HG03558 (cell line): Measurements from ENCODE around the gene SEPHS1.

Experiments
- ATAC-seq: cut with Tn5 transposase; IDR thresholded peaks from one replicate; pipeline ENCODE4 v1.9.1; 2021; ENCODE audit warnings: moderate number of reproducible peaks; ENCODE audit not compliant: unreplicated experiment; ENCODE audit errors: extremely low read depth

Gene SEPHS1

GRCh38 chr10:13365831-13366230, 17.7 kb upstream of the SEPHS1 start:
- no peak for ATAC-seq

DNA sequence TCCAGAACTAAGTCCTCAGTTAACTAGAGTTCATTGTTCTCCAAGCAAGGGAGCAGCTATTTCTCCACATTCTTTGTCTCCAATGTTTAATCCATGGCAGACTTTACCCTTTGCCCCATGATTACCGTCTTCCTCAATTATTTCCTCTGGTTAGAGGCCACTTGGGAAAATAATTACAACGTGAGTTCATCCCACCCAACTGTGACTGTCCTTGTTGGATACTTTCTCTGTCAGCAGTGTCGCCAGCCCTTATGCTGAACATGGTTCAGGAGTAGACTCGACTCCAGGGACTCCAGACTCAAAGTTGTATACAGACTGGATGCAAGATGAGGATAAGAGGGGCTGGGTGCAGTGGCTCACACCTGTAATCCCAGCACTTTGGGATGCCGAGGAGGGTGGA, 17.1 kb upstream of the SEPHS1 start:
- no peak for ATAC-seq

- ATAC-seq, result no peak
Measured at GRCh38 chr10:13360587-13360986, 12.5 kb upstream of the SEPHS1 start.

GRCh38 chr10:13356392-13356791, 8.3 kb upstream of the SEPHS1 start:
- no peak for ATAC-seq

- ATAC-seq, result no peak
Measured at GRCh38 chr10:13354783-13355182, 6.7 kb upstream of the SEPHS1 start.

GRCh38 chr10:13352519-13352918, 4.4 kb upstream of the SEPHS1 start:
- ATAC-seq, result no peak

DNA sequence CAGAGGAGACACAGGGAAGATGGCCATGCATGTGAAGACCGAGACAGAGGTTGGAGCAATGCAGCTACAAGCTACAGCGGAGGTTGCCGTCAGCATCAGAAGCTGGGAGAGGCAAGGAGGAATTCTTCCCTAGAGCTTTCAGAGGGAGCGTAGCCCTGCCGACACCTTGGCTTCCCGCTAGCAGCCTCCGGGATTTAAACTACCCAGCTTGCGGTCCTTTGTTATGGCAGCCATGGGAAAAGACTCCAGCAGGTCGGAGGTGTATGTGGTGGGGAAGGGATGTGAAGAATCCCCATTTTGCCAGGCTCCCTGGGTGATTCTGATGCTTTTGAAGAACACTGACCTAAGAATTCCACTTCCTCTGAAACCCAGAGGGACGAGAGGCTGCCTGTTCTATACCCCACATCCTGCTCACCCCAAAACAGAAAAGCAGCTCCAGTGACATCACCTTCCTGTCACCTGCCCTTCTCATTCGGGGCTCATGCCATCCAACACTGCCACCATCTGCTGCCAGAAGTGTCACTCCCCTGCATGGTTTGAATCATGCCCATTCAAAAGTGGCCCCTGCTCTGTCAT, 3.3 kb upstream of the SEPHS1 start:
- no peak for ATAC-seq

GRCh38 chr10:13349463-13350274, 1.6 kb upstream of the SEPHS1 start:
- no peak for ATAC-seq

GRCh38 chr10:13347500-13348156, 465 bp downstream of the SEPHS1 start:
- ATAC-seq, result peak; percentile 37

DNA sequence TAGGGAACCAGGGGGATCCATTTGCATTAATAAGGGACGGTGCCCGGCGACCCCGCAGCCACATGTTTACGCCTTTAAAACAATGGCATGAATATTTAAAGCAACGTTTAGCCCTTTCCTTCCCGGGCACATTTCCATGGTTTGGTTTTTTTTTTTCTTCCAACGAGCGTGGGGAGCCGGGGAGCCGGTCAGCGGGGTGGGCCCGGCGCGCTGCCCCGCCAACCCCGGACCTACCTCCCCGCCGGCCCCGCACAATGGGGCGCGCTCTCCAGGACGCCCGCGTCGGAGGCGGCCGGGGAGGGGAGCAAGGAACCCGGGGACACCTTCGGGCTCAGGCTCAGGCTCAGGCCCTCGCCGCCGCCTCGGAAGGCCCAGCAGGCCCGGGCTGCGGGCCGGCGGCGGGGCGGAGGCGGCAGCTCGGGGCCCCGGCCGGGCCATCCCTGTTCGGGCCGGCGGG, 1.0 kb downstream of the SEPHS1 start:
- ATAC-seq, result peak; percentile 16

- ATAC-seq, result no peak
Measured at GRCh38 chr10:13346283-13347042, 1.6 kb downstream of the SEPHS1 start.

GRCh38 chr10:13340626-13341376, 7.3 kb downstream of the SEPHS1 start:
- peak; percentile 76 for ATAC-seq

GRCh38 chr10:13340068-13340467, 8.0 kb downstream of the SEPHS1 start:
- no peak for ATAC-seq

GRCh38 chr10:13338390-13339110, 9.5 kb downstream of the SEPHS1 start:
- ATAC-seq, result no peak

DNA sequence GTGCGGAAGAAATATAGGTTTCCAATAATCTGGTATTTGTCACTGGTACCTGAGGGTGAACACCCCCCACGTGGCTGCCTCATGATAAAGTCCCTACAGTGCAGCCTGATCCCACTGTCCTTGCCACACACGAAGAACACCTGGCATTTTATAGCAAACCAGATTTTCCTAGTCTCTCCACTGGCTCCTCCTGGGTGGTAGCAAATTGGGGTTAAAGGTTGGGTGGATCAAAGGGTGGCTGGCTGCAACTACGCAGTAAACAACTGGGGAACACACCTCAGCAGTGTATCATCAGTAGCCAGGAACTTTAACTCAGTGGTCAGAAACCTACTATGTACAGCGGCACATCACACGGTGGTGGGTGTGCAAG, 10.3 kb downstream of the SEPHS1 start:
- ATAC-seq, result no peak

GRCh38 chr10:13337128-13337826, 10.8 kb downstream of the SEPHS1 start:
- ATAC-seq, result no peak

DNA sequence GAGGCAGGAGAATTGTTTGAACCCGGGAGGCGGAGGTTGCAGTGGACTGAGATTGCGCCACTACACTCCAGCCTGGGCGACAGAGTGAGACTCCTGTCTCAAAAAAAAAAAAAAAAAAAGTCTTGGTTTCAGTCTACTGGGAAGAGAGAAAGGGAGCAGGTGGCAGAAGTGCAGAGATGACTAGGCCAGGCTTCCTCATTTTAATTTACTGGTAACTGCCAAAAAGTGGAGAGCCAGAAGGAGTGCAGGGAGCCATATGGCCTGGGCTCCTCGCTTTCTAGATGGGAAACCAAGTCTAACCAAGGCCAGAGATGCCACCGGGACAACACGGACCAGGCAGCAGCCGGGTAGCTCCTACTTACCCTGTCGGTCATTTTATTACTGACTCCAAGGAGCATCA, 12.2 kb downstream of the SEPHS1 start:
- no peak for ATAC-seq

DNA sequence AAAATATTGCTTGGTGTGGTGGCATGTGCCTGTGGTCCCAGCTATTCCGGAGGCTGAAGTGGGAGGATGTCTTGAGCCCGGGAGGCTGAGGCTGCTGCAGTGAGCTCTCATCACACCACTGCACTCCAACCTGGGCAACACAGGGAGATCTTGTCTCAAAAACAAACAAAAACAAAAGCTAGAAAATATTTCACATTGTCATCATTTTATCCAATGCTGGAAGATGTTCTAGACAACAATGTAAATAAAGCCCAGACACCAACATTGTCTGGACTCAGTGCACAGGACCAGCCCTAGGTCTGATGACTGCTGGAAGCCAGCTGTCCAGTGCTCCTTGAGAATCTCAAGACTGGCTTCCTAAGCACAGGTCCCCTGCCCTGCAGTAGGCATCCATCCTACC, 13.5 kb downstream of the SEPHS1 start:
- no peak for ATAC-seq

- ATAC-seq, result no peak
Measured at GRCh38 chr10:13331646-13332045, 16.4 kb downstream of the SEPHS1 start.
